Glomerular endothelial cell (primary cell): ENCODE data around the gene DYNC1H1. TPM values are rescaled to one million over a fixed set of nuclear protein-coding genes. Genes with fewer than 3 reads are reported as not detected.

Experiments
- total RNA-seq: library from RNA; depleted of rRNA; stranded (reverse); fragments of >200 nt; gene quantifications from 2 replicates; pipeline ENCODE4 v1.2.3, GENCODE V29; 2015

The DYNC1H1 gene
- total RNA-seq, 1 donor from 2014 or later = 995 TPM

Other genes starting within 250 kb of the DYNC1H1 start
- gene PPP2R5C, start 202.9 kb upstream of the DYNC1H1 start, total RNA-seq = 63.6 and 66.9 TPM in 2 replicates
- gene HSP90AA1, start 122.5 kb downstream of the DYNC1H1 start, total RNA-seq = 698 and 771 TPM in 2 replicates
- 16.6 and 16.7 TPM in 2 replicates for gene WDR20, start 175.3 kb downstream of the DYNC1H1 start, total RNA-seq